ENCODE measurements around the gene ADGRL3.

ADGRL3 gene

GRCh38 chr4:61202638-61203435 lies 2.7 kb downstream of the ADGRL3 start (continued):
- TF ChIP-seq TSHZ1 (tag by site-specific recombination; IDR thresholded peaks at IDR 0.05; ENCODE audit: borderline replicate concordance) (no peak), ZNF10 (tag by site-specific recombination; IDR thresholded peaks at IDR 0.05) (no peak), SALL2 (tag by site-specific recombination; IDR thresholded peaks at IDR 0.05; ENCODE audit: borderline replicate concordance) (no peak), ZNF792 (tag by site-specific recombination; IDR thresholded peaks at IDR 0.05) (no peak), ZNF398 (tag by site-specific recombination; IDR thresholded peaks at IDR 0.05) (no peak), ZBTB10 (tag by site-specific recombination; IDR thresholded peaks at IDR 0.05) (peak; percentile 16; the same call in 1 of the 2 replicates), ZNF514 (tag by site-specific recombination; IDR thresholded peaks at IDR 0.05) (no peak), KLF9 (tag by site-specific recombination; IDR thresholded peaks at IDR 0.05; ENCODE audit: low read depth) (no peak), ZNF521 (tag by site-specific recombination; IDR thresholded peaks at IDR 0.05) (no peak), ZBTB17 (tag by site-specific recombination; IDR thresholded peaks at IDR 0.05) (peak; percentile 78; the same call in 1 of the 2 replicates), ZNF404 (tag by site-specific recombination; IDR thresholded peaks at IDR 0.05) (no peak), ZNF148 (tag by site-specific recombination; IDR thresholded peaks at IDR 0.05; ENCODE audit: borderline replicate concordance) (no peak), ZNF24 (tag by site-specific recombination; IDR thresholded peaks at IDR 0.05) (no peak), ZBTB21 (tag by site-specific recombination; IDR thresholded peaks at IDR 0.05) (no peak), ZNF791 (tag by site-specific recombination; IDR thresholded peaks at IDR 0.05) (no peak), HOXA7 (CRISPR knock-in tag; IDR thresholded peaks at IDR 0.05; ENCODE audit: borderline replicate concordance) (no peak), BCL11B (tag by site-specific recombination; IDR thresholded peaks at IDR 0.05; ENCODE audit: low read depth) (no peak), ATF2 (tag by site-specific recombination; IDR thresholded peaks at IDR 0.05; ENCODE audit: low read depth) (no peak), ZNF561 (tag by site-specific recombination; IDR thresholded peaks at IDR 0.05; ENCODE audit: borderline replicate concordance) (no peak), ZNF248 (tag by site-specific recombination; IDR thresholded peaks at IDR 0.05) (no peak), ZNF513 (tag by site-specific recombination; IDR thresholded peaks at IDR 0.05) (no peak), SCRT1 (tag by site-specific recombination; IDR thresholded peaks at IDR 0.05; ENCODE audit: borderline replicate concordance) (no peak), OVOL3 (tag by site-specific recombination; IDR thresholded peaks at IDR 0.05) (no peak), ZNF747 (tag by site-specific recombination; IDR thresholded peaks at IDR 0.05) (no peak), ZNF433 (tag by site-specific recombination; IDR thresholded peaks at IDR 0.05; ENCODE audit: low read depth) (no peak)

Data from HEK293 (cell line).